ENCODE results near the gene NRIP1.

GRCh38 chr21:14972678-14973077 lies 92.1 kb downstream of the NRIP1 start:
- TF ChIP-seq CTCF (IDR thresholded peaks at IDR 0.05; ENCODE audit: low read depth, low read length, poor library complexity, severe bottlenecking) (no peak), EZH2phosphoT487 (IDR thresholded peaks at IDR 0.05; ENCODE audit: borderline replicate concordance, low read length) (no peak)

Measured in DOHH2 (cell line).